Endothelial cell of umbilical vein (primary cell): Measurements from ENCODE around the gene SFXN3. TPM values are rescaled to one million over a fixed set of nuclear protein-coding genes. Genes with fewer than 3 reads are reported as not detected.

Source experiments
- BruUV-seq: library from RNA; stranded (reverse); fragments of 400-500 nt; replicated peaks from 2 replicates; lab custom pipeline; 2021; lab: Mats Ljungman, UMichigan
- CTCF ChIA-PET: fragments of 300-600, 350-600 bp; sonication (Branson Sonifier 250); formaldehyde crosslinking; loops from one replicate; lab custom pipeline; 2021; ENCODE audit warnings: antibody characterized with exemption, inconsistent platforms; lab: Charles Lee
- POLR2A ChIA-PET: fragments of 300-600, 350-600 bp; sonication (Branson Sonifier 250); formaldehyde crosslinking; loops from one replicate; lab custom pipeline; 2021; ENCODE audit warnings: antibody characterized with exemption, inconsistent platforms; lab: Charles Lee
- DNase-seq: peaks from one replicate; pipeline ENCODE4 v3.0.0-alpha.2; 2011; ENCODE audit warnings: low read depth, low spot score
- FAIRE-seq: peaks from 2 replicates; lab custom pipeline; 2011; peaks lifted over from hg19 to GRCh38; lab: Jason Lieb, UNC
- H2AFZ ChIP-seq: 2 replicates; pipeline ENCODE4 v1.6.0; 2012; ENCODE audit warnings: low read depth, low read length, control low read depth, inconsistent platforms
- H3K27ac ChIP-seq: 2 replicates; pipeline ENCODE4 v1.5.1; 2011; ENCODE audit warnings: low read depth, mild to moderate bottlenecking, control low read depth, low read length, moderate library complexity; ENCODE audit not compliant: insufficient read depth
- H3K27me3 ChIP-seq, 2 experiments: 2 replicates each; pipeline versions ENCODE4 v1.6.0 to v1.6.1; 2011; ENCODE audit warnings: low read length in 2 of 2, mixed read lengths in 1 of 2; ENCODE audit not compliant: control insufficient read depth in 2 of 2, insufficient read depth in 2 of 2
- H3K36me3 ChIP-seq, 2 experiments: 2 replicates in 1 of 2; 3 replicates in 1 of 2; pipeline ENCODE4 v1.5.1; 2011; ENCODE audit warnings: low read length in 2 of 2, mild to moderate bottlenecking in 1 of 2, moderate library complexity in 1 of 2; ENCODE audit not compliant: control insufficient read depth in 2 of 2, insufficient read depth in 2 of 2; ENCODE audit errors: extremely low read depth in 1 of 2
- H3K4me1 ChIP-seq: 3 replicates; pipeline ENCODE4 v1.5.1; 2011; ENCODE audit warnings: mild to moderate bottlenecking, low read length; ENCODE audit not compliant: control insufficient read depth, insufficient read depth; ENCODE audit errors: extremely low read depth
- H3K4me2 ChIP-seq: 2 replicates; pipeline ENCODE4 v1.6.1; 2011; ENCODE audit warnings: low read length, control low read depth, mixed read lengths; ENCODE audit not compliant: insufficient read depth
- H3K4me3 ChIP-seq, 3 experiments: fragments of 200-600 bp in 1 of 3; sonication (generic), shearing (Covaris generic) in 1 of 3; replicated peaks in 1 of 3; 2 replicates each; pipeline ENCODE4 v1.5.1; 2011 to 2016; ENCODE audit warnings: control low read depth in 3 of 3, low read length in 3 of 3, mild to moderate bottlenecking in 2 of 3, inconsistent platforms in 1 of 3, low read depth in 1 of 3, moderate library complexity in 1 of 3; ENCODE audit not compliant: insufficient read depth in 1 of 3
- H3K79me2 ChIP-seq: 2 replicates; pipeline ENCODE4 v1.6.0; 2012; ENCODE audit warnings: low read length, inconsistent platforms; ENCODE audit not compliant: control insufficient read depth, insufficient read depth
- H3K9ac ChIP-seq: replicated peaks from 2 replicates; pipeline ENCODE3; 2011; ENCODE audit warnings: low read length, control low read depth; ENCODE audit not compliant: insufficient read depth; ENCODE audit errors: extremely low read depth
- H3K9me1 ChIP-seq: replicated peaks from 3 replicates; pipeline ENCODE4 v1.6.0; 2011; ENCODE audit warnings: mild to moderate bottlenecking, low read length; ENCODE audit not compliant: control insufficient read depth, insufficient read depth; ENCODE audit errors: extremely low read depth
- H3K9me3 ChIP-seq: replicated peaks from 2 replicates; pipeline ENCODE4 v1.5.1; 2012; ENCODE audit warnings: low read length, inconsistent platforms; ENCODE audit not compliant: control insufficient read depth, insufficient read depth
- H4K20me1 ChIP-seq: replicated peaks from 2 replicates; pipeline ENCODE3; 2011; ENCODE audit warnings: mild to moderate bottlenecking, low read length; ENCODE audit not compliant: control insufficient read depth, insufficient read depth; ENCODE audit errors: extremely low read depth
- CTCF ChIP-seq, 2 donors: IDR thresholded peaks; 1 replicate in 1 of 2; 2 replicates in 1 of 2; pipeline ENCODE4 v1.5.1; 2011; ENCODE audit warnings: low read length in 2 of 2, mild to moderate bottlenecking in 2 of 2, moderate library complexity in 2 of 2, control low read depth in 1 of 2, inconsistent platforms in 1 of 2, low read depth in 1 of 2; ENCODE audit not compliant: insufficient read depth in 1 of 2; ENCODE audit errors: extremely low read depth in 1 of 2
- EZH2 ChIP-seq: IDR thresholded peaks from 2 replicates; pipeline ENCODE4 v1.6.1; 2012; ENCODE audit warnings: borderline replicate concordance, low read depth, mild to moderate bottlenecking, moderate library complexity, low read length, inconsistent platforms; ENCODE audit not compliant: severe bottlenecking
- FOS ChIP-seq: IDR thresholded peaks from 2 replicates; pipeline ENCODE4 v1.6.1; 2011; ENCODE audit warnings: mild to moderate bottlenecking, low read length, moderate library complexity, borderline replicate concordance; ENCODE audit not compliant: insufficient read depth
- GATA2 ChIP-seq: IDR thresholded peaks from 2 replicates; pipeline ENCODE4 v1.7.0; 2011; ENCODE audit warnings: low read depth, mild to moderate bottlenecking, moderate library complexity, mixed read lengths, low read length; ENCODE audit not compliant: insufficient read length, insufficient read depth
- JUN ChIP-seq: IDR thresholded peaks from 2 replicates; pipeline ENCODE4 v1.6.1; 2011; ENCODE audit warnings: borderline replicate concordance, low read depth; ENCODE audit not compliant: insufficient read length, insufficient read depth
- MAX ChIP-seq: IDR thresholded peaks from 2 replicates; pipeline ENCODE4 v1.6.1; 2011; ENCODE audit not compliant: insufficient read depth, insufficient read length
- MYC ChIP-seq: IDR thresholded peaks from one replicate; pipeline ENCODE4 v1.6.1; 2011; ENCODE audit warnings: mild to moderate bottlenecking, low read depth, low read length
- POLR2A ChIP-seq: IDR thresholded peaks from 2 replicates; pipeline ENCODE4 v1.6.1; 2012; ENCODE audit warnings: low read depth, mild to moderate bottlenecking, control low read depth, low read length
- POLR2AphosphoS5 ChIP-seq: IDR thresholded peaks from 2 replicates; pipeline ENCODE4 v1.6.1; 2012; ENCODE audit warnings: low read depth, mild to moderate bottlenecking, control low read depth, low read length, moderate library complexity; ENCODE audit not compliant: insufficient read depth
- dilution Hi-C: fragments of 300-500 bp; cut with MboI; formaldehyde crosslinking; loops from one replicate; pipeline ENCODE4 v1.15.0; 2019; ENCODE audit warnings: low sequenced_read_pairs; ENCODE audit not compliant: extremely low pct_ligation_motif_present
- intact Hi-C: fragments of 100-400 bp; cut with micrococcal nuclease; formaldehyde crosslinking; loops from one replicate; pipeline ENCODE4 v1.10.0; 2022
- polyA plus RNA-seq, 4 experiments: library from polyadenylated mRNA; depleted of rRNA in 3 of 4; stranded (reverse) in 3 of 4; unstranded in 1 of 4; fragments of >200 nt; gene quantifications; 2 replicates each; pipeline versions ENCODE4 v1.2.1 to v1.2.3, GENCODE V29; 2011 to 2012; ENCODE audit warnings: missing spikeins in 1 of 4
- total RNA-seq: library from RNA; stranded (reverse); gene quantifications from 2 replicates; pipeline ENCODE4 v1.2.3, GENCODE V29; 2021

Gene SFXN3
- total and polyA plus RNA-seq, 2 donors (not counting 3 experiments of a cell fraction or from before 2014, with no cell fraction given), result 83.1 to 117 TPM

GRCh38 chr10:101055411-101055810, 24.4 kb downstream of the SFXN3 start:
- H3K9ac ChIP-seq, result no peak overlapping the region
- H3K4me1 ChIP-seq, result peaks cover 12% of the 10 kb centered on the region
- no peak overlapping the region for H3K4me3 ChIP-seq
- H3K27ac ChIP-seq, result no peak overlapping the region
- no TSS peak for BruUV-seq
- ChIA-PET POLR2A (no interaction called here), CTCF (interaction anchor here (0.7 to 4.8 kb wide), 6 partner anchors 9 to 87 kb away, joined by 3 to 44 read pairs (median 5); no protein-coding TSS in a partner anchor)
- no peak overlapping the region for H3K4me2 ChIP-seq
- H3K79me2 ChIP-seq, result no peaks in the 10 kb centered on the region
- FAIRE-seq (no peak), DNase-seq (no peak)
- peaks cover 0 to 1% of the 10 kb centered on the region in 2 experiments for H3K27me3 ChIP-seq
- no peaks in the 10 kb centered on the region for H3K36me3 ChIP-seq
- H4K20me1 ChIP-seq, result no peaks in the 10 kb centered on the region
- dilution Hi-C loops (no loop called here), intact Hi-C loops (no loop called here)
- H3K9me3 ChIP-seq, result no peaks in the 10 kb centered on the region
- H2AFZ ChIP-seq, result no peak overlapping the region
- TF ChIP-seq JUN (no peak), EZH2 (no peak), FOS (no peak), POLR2A (no peak), MAX (no peak), MYC (no peak), POLR2AphosphoS5 (no peak), GATA2 (no peak), CTCF (IDR thresholded peaks at IDR 0.05; ENCODE audit: extremely low read depth in 1 of 2, insufficient read depth in 1 of 2, low read depth in 1 of 2, low read length in 2 of 2) (no peak)
- no peaks in the 10 kb centered on the region for H3K9me1 ChIP-seq
